Stimulated activated CD4-positive, alpha-beta T cell treated with anti-CD3 and anti-CD28 coated beads, Interleukin-1b, Interleukin-23, amount 100 ng/mL, for 24 hours (primary cell): ENCODE measurements around the gene ZBTB7C.
"Not testable (repeated sequence)": the region's sequence is repeated elsewhere in the genome, so short reads cannot be mapped to it uniquely, and the experiment has no call there.

Source experiments
- DNase-seq, 4 experiments: peaks; one replicate each; pipeline ENCODE4 v3.0.0-alpha.2; 2020; ENCODE audit warnings: low read depth in 4 of 4, low spot score in 1 of 4

ZBTB7C gene

GRCh38 chr18:48303883-48304282 lies 105.3 kb downstream of the ZBTB7C start:
- DNase-seq: no peak

DNA sequence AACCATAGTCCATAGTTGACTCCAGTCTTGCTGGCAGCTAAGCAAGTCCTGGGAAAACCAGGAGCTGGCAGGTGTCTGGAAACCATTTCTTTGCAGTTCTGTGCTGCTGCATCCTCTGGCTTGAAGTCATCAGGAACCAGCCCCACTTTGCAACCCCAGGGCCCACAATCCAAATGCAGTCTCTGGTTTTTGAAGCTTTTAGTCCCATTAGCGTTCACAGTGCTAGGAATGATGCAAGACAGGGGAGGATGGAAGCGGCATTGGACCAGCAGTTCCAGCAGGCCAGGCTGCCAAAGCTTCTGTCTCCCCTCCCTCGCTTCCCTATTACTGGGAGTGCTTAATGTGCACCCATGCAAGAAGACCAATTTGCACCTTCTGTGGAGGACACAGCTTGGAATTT lies 106.4 kb downstream of the ZBTB7C start:
- DNase-seq: no peak

DNA sequence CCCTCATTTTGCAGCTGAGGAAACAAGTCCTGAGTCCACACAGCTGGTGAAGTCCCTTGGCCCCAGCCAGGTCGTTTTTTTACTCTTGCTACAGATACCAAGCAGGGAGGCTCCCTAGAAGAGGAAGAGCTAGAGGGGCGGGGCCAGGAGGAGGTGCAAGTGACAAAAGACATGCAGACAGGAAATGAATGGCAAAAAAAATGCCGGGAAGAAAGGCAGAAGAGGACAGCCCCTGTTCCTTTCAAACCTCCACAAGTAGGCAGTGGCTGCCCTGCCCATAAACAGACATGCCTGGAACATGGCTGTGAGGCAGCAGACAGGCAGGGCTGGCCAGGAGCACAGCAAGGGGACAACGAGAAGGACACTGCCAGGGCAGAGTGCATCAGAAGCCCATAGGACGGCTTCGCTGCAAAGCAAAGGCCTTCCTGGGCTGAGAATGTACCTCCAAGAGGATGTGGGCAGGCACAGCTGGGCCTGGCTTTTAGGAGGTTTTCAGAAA lies 108.7 kb downstream of the ZBTB7C start:
- DNase-seq: peak in 1 of 4 experiments; percentile 6

DNA sequence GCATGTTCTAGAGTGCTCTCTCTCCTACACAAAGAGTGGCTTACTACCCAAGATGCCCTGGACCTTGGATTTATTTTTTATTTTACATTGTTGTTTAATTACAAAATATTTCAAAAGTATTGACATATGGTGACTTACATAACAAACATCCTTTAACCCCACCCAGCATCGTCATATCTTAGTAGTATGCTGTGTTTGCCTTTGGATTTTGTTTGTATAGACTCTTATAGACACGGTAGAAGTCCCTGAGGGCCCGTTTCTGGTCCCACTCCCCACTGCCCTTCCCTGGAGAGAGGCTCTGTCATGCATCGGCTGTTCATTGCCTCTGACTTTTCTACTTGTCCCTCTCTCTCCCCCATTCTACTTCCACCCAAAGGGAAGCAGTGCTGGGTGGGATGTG lies 112.0 kb downstream of the ZBTB7C start:
- DNase-seq: no peak

- no peak for DNase-seq
These were observed 112.6 kb downstream of the ZBTB7C start for GRCh38 chr18:48296581-48296980.

DNA sequence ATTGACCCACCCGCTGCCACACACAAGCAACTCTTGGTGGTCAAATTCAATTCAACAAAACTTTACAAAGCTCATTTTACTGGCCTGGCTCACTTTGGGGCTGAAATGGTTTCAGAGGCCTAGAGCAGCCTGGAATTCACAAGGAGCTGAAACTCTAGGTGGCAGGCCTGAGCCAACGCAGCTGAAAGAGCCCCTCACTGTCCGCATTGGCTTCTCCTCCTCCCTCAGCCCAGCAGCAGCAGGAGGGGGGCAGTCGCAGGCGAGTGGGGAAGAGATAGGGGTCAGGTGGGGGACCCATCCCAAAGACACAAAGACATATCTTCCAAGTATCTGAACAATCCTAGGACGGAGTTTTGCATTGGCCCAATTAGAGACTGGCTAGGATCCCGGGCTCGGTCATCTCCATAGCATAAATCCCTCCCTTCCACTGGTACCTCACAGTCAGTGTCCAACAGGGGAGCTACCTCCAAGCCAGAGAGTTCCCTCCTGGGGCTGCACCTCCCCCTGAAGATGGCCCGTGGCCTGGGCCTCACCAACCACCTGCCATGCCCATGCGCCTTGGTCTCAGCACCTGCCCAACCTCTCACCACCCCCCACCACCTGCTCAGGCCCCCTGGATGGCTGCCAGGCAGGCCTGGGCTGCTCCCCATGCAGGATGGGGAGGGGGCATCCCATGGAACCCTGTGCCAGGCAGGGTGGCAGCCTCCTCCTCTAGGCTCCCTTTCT lies 113.4 kb downstream of the ZBTB7C start:
- DNase-seq: no peak

DNA sequence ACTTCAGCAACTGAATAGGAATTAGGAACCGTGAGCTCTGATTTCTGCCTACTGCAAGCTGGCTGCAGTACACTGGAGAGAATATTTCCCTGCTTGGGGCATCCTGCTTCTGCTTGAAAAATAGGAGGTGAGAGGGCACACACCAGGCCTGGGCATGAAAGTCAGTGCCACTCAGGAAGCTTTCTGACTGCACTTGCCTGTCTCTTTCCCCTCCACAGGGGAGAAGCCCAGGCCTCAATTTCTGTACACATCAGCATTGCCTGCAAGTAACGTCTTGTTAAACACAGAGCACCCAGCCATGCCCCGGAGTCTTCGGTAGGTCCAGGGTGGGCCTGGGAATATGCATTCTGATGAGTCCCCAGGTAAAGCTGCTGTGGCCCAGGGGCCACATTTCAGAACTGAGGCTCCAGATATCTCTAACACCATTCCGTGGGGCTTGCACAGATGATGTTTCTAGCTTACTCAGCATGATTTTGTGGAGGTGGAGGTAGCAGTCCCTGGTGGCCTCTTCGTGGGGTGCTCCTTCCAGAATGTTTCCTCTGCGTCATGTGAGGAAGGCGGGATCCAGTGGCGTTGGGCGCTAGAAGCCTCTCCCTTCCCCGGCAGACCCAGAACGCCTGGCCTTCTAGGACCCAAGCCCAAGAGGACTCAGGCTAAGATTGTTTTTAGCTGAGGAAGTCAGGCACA lies 114.1 kb downstream of the ZBTB7C start:
- no peak for DNase-seq

- no peak for DNase-seq
These were observed 115.0 kb downstream of the ZBTB7C start for GRCh38 chr18:48293954-48294898.

DNA sequence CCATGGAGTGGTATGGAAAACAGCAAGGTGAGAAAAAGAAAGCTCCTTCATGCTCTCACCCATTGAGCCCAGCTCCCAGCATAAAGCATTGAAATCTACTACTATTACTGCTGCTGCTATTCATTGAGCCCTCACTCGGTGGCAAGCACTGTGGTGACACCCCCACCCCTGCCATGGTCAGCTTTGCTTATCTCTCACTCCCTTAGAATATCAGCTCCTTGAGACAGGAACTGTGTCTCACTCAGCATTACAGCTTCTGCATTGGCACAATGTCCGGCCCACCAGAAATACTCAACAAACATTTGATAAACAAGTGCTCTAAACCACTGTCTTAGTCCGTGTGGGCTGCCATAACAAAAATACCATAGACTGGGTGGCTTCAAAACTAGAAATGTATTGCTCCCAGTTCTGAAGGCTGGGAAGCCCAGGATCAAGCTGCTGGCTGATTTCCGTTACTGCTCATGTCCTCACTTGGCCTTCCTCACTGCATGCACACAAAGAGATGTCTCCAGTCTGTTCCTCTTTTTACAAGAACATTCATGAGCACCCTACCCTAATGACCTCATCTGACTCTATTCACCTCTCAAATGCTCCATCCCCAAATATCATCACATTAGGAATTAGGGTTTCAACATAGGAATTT lies 116.3 kb downstream of the ZBTB7C start:
- no peak for DNase-seq

DNA sequence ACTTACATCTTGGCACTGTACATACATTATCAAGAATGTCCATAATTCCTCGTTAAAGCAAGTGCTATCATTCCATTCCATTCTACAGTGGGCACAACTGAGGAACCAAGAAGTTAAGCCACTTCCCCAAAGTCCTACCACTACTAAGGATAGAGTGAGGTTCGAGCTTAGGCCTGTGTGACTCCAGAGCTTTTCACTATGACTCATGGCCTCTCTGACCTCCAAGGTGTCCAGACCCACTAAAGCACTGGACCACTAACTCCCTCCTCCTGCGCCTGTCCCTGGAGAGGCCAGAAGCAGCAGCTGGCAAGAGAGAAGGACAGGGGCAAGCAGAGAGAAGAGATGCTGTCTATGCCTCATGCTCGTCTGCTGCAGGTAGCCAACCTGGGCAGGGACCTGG lies 117.0 kb downstream of the ZBTB7C start:
- DNase-seq: no peak

- no peak for DNase-seq
These were observed 118.8 kb downstream of the ZBTB7C start for GRCh38 chr18:48290162-48290926.

DNA sequence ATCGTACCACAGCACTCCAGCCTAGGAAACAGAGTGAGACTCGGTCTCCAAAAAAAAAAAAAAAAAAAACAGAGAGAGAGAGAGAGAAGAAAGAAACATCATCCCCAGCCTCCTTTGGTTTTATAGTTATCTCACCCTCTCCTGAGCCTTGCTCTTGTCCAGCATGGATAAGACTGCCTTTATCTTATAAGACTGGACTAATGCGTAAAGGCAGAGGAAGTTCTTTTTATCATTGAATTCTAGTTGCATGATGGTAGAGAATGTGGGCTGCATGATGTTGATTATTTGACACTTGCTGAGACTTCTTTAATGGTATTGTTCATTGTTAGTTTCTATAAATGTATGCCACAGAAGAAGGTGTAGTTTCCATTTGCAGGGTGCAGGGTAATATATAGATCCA lies 124.4 kb downstream of the ZBTB7C start:
- DNase-seq: no peak

GRCh38 chr18:48284011-48284410 lies 125.2 kb downstream of the ZBTB7C start:
- DNase-seq: not testable (repeated sequence)

- not testable (repeated sequence) for DNase-seq
These were observed 127.7 kb downstream of the ZBTB7C start for GRCh38 chr18:48281460-48281859.

DNA sequence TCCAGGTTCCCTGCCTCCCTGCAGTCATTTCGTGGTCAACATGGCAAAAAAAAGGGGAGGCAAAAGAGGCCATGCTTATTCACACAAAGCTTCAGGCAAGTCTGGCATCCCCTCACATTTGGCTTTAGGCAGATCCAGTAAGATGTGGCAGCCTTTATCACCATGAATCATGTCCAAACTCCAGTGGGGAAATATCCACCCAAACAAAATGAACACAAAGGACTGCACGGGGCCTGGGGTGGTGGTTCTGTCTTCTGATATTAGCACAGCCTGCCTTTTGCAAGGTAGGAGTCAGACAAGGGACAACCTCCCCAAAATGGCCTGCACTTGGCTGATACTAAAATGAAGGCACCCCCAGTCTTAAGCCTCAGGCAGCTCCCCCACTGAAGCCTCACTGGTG lies 129.9 kb downstream of the ZBTB7C start:
- DNase-seq: no peak

DNA sequence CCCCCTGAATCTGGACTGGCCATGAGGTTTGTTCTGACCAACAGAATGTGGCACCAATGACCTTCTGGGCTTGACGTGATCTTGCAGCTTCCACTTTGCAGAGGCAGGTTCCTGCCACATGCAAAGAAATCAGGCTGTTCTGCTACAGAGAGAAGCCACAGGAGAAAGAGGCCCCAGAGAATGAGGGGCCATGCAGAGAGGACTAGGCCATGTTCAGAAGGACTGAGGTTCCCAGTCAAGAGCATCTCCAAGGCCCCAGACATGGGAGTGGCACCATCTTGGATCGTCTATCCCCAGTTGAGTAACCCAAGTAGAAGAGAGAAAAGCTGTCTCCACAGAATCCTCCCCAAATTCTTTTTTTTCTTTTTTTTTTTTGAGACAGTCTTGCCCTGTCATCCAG lies 131.1 kb downstream of the ZBTB7C start:
- DNase-seq: no peak

DNA sequence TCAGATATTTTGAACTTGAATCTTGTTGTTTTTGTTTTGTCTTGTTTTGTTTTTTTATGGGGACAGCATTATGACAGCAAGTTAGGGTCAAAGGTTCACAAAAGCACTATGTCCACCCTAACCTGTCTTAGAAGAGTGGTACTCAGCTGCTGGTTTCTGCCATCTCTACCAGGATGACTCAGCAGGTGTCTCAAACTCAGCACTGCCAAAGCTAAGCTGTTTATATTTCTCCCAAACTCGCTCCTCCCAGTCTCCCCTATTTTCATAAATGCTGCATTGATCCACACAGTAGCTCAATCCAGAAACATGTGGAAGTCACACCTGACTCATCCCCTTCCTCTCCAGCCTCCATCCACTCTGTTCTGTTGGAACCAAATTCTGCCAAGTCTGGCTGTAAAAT lies 134.9 kb downstream of the ZBTB7C start:
- DNase-seq: no peak

DNA sequence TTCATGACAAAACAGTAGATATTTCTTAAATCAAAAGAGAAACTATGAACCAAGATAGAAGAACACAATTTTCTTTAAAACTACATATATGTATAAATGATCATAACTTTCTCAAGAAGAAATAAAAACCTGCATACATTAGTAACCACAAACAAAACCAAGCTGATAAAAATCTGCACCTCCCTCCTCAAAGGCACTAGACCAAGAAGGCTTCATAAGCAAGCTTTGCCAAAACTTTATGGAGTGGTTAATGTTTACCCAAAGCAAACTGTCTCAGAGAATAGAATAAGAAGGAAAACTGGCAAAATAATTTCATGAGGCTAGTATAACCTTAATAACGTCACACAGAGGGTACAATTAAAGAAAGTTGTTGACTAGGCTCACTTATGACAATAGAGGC lies 138.3 kb downstream of the ZBTB7C start:
- DNase-seq: no peak

DNA sequence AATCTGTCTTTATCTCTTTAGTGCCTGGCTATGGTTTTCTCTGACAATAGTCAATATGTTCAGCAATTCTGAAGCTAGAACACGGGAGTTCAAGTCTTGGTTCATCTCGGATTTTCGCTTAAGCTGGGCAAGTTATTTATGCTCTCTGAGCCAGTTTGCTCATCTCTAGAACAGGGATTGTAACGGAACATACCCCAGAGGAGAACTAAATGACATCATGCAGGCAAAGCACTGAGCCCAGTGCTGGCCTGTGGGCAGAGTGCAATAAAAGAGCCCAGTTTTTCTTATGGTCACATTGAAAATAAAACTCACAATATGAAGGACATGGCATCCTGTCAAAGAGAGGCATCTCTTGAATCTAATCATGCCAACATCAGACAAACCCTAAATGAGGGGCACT lies 143.9 kb downstream of the ZBTB7C start:
- no peak for DNase-seq
